NCI-H2081 treated with DMSO at 0.1 percent for 48 hours (cell line): ENCODE data around the gene EPN1.
"Not testable (repeated sequence)": the region's sequence is repeated elsewhere in the genome, so short reads cannot be mapped to it uniquely, and the experiment has no call there.

Experiments
- DNase-seq: peaks from one replicate; lab custom pipeline; 2025; lab: John Stamatoyannopoulos, UW

EPN1 gene

GRCh38 chr19:55693336-55693974, 18.4 kb downstream of the EPN1 start:
- no peak for DNase-seq

GRCh38 chr19:55694241-55694655, 19.2 kb downstream of the EPN1 start:
- DNase-seq, result no peak

- no peak for DNase-seq
Observed at GRCh38 chr19:55694656-55695491, 19.8 kb downstream of the EPN1 start.

- no peak for DNase-seq
Observed at GRCh38 chr19:55695511-55696290, 20.7 kb downstream of the EPN1 start.

- no peak for DNase-seq
Observed at GRCh38 chr19:55696301-55697068, 21.5 kb downstream of the EPN1 start.

GRCh38 chr19:55697069-55697440, 22.0 kb downstream of the EPN1 start:
- no peak for DNase-seq

GRCh38 chr19:55697698-55698097, 22.7 kb downstream of the EPN1 start:
- no peak for DNase-seq

- DNase-seq, result no peak
Observed at GRCh38 chr19:55698256-55698655, 23.2 kb downstream of the EPN1 start.

GRCh38 chr19:55699221-55699620, 24.2 kb downstream of the EPN1 start:
- no peak for DNase-seq

GRCh38 chr19:55700813-55701212, 25.8 kb downstream of the EPN1 start:
- no peak for DNase-seq

GRCh38 chr19:55702131-55702627, 27.2 kb downstream of the EPN1 start:
- DNase-seq, result no peak

- no peak for DNase-seq
Observed at GRCh38 chr19:55703790-55704215, 28.8 kb downstream of the EPN1 start.

- DNase-seq, result no peak
Observed at GRCh38 chr19:55704494-55705245, 29.6 kb downstream of the EPN1 start.

- DNase-seq, result no peak
Observed at GRCh38 chr19:55705972-55706371, 30.9 kb downstream of the EPN1 start.

- no peak for DNase-seq
Observed at GRCh38 chr19:55711719-55712118, 36.7 kb downstream of the EPN1 start.

- no peak for DNase-seq
Observed at GRCh38 chr19:55712804-55713631, 38.0 kb downstream of the EPN1 start.

- DNase-seq, result no peak
Observed at GRCh38 chr19:55716531-55716930, 41.5 kb downstream of the EPN1 start.

- no peak for DNase-seq
Observed at GRCh38 chr19:55717251-55717650, 42.2 kb downstream of the EPN1 start.

- not testable (repeated sequence) for DNase-seq
Observed at GRCh38 chr19:55717879-55718711, 43.1 kb downstream of the EPN1 start.
